DOHH2 (cell line): Measurements from ENCODE around the gene RNU2-63P.

ENCODE experiments used
- EZH2phosphoT487 ChIP-seq: fragments of 200-600 bp; sonication (generic); IDR thresholded peaks from 2 replicates; pipeline ENCODE4 v1.6.1; 2017; ENCODE audit warnings: borderline replicate concordance, mild to moderate bottlenecking, antibody characterized with exemption, low read length, moderate library complexity, mixed read lengths
- TF ChIP-seq, protein P1 (sequence below): fragments of 200-600 bp; sonication (generic); IDR thresholded peaks from one replicate; pipeline ENCODE4 v1.5.1; 2014; ENCODE audit warnings: antibody characterized with exemption, mild to moderate bottlenecking, low read depth, low read length; ENCODE audit not compliant: poor library complexity, severe bottlenecking

DNA sequence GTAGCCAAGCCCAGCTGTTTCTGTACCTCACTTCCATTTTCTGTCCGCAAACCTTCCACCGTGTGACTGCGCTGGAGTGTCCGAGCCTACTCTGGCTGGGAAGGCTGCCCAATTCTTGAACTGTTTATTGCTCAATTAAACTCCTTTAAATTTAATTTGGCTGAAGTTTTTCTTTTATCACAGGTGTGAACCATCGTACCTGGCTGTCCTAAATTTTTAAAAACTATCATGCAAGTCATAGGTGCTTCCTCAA, 6.2 kb upstream of the RNU2-63P start:
- TF ChIP-seq, protein P1, sequence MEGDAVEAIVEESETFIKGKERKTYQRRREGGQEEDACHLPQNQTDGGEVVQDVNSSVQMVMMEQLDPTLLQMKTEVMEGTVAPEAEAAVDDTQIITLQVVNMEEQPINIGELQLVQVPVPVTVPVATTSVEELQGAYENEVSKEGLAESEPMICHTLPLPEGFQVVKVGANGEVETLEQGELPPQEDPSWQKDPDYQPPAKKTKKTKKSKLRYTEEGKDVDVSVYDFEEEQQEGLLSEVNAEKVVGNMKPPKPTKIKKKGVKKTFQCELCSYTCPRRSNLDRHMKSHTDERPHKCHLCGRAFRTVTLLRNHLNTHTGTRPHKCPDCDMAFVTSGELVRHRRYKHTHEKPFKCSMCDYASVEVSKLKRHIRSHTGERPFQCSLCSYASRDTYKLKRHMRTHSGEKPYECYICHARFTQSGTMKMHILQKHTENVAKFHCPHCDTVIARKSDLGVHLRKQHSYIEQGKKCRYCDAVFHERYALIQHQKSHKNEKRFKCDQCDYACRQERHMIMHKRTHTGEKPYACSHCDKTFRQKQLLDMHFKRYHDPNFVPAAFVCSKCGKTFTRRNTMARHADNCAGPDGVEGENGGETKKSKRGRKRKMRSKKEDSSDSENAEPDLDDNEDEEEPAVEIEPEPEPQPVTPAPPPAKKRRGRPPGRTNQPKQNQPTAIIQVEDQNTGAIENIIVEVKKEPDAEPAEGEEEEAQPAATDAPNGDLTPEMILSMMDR: no peak
- no peak for TF ChIP-seq EZH2phosphoT487
